ENCODE measurements around the gene COG7.

DNA sequence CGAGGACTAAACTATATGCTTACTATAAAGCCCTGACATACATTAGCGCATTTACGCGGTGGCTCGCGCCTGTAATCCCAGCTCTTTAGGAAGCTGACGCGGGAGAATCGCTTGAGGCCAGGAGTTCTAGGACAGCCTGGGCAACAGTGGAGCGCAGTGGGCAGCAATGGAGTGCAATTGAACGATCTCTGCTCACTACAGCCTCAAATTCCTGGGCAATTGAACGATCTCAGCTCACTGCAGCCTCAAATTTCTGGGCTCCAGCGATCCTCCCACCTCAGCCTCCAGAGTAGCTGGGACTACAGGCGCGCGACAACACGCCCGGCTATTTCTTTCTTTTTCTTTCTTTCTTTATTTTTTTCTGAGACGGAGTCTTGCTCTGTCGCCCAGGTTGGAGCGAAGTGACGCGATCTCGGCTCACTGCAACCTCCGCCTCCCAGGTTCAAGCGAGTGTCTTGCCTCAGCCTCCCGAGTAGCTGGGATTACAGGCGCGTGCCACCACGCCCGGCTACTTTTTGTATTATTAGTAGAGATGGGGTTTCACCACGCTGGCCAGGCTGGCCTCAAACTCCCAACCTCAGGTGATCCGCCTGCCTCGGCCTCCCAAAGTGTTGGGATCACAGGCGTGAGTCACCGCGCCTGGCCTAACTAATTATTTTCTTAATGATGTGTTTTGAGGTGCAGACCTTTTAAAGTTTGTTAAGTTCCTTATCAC lies 506 bp upstream of the COG7 start:
- no peak for TF ChIP-seq CTCF (IDR thresholded peaks at IDR 0.05)
- TF ChIP-seq POLR2A (IDR thresholded peaks at IDR 0.05), result no peak
